NCI-H345 (cell line): Measurements from ENCODE around the gene ATOH8.

ENCODE experiments used
- DNase-seq: peaks from one replicate; lab custom pipeline; 2025; lab: John Stamatoyannopoulos, UW

Gene ATOH8

DNA sequence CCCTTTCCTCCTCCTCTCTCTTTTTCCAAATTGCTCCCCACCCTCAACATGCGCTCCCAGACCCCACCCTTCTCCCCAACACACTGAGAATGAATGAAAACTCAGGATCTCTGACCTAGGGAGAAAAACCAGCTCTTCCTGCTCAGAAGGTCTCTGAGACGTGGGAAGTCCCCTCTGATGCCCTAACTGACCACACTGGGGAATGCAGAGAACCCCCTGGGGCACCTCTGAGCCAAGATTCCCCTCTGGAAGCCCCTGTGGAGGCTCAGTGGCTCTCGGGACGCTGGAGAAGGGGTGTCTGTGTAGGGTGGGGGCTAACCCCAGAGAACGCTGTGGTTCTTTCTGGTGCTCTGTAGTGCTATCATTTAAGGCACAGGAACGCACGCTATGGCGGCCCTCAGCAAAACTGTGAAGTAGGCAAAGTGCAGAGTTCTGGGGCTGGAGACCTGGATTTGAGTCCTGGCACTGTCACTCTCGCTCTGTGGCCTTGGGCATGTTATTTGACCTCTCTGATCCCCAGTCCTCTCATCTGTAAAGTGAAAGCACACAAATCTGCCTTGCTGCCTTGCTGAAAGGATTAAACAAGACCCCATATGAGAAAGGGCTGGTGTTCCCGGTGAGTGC is 17.1 kb downstream of the ATOH8 start:
- DNase-seq = no peak

DNA sequence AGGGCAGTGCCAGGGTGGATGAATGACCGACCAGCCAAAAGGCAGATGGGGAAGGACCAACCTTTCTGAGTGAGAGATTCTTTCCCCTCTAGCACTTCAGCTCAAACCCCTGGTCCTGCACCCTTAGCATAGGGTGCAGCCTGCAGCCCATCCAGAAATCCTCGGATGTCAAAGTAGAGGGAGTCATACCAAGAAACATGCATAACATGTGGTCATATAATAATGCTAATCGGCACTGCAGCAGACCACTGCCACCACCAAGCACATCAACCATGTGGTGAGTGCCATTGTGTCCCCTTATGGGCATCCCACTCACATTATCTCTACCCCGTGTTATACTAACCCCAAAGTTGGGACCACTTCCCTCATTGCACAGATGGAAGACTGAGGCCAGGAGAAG is 17.7 kb downstream of the ATOH8 start:
- no peak for DNase-seq

DNA sequence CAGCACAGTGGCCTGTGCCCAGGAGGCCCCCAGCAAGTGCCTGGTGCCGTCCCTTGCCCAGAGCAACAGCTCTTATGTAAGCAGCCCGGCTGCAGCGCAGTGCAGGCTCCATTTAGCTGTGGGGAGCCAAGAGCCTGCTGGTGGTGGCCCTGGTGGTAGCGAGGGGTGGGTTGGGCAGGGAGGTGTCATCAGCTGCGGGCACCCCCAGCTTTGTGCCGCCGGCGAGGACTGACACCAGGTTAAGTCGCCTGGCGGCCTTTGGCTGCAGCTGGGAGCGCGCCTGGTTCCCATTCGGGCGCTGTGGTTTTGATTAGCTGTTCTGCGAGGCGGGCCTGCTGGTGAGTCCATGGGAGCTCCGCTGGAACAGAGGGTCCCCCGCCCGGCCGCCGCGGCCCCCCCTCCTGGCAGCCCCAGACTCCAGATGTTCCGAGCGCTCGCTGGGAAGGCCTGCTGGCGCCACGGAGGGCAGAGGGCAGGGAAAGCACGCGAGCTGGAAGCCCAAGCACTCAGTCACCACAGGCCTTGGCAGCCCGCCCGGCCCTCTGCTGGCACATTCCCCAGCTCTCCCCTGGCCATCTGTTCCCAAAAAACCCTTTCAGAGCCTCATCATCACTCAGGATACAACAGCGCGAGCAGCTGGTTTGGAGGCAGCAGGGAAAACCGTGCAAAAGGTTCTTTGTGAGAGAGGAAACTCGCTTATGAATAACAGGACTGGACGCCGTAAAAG is 18.4 kb downstream of the ATOH8 start:
- DNase-seq = peak; percentile 97

DNA sequence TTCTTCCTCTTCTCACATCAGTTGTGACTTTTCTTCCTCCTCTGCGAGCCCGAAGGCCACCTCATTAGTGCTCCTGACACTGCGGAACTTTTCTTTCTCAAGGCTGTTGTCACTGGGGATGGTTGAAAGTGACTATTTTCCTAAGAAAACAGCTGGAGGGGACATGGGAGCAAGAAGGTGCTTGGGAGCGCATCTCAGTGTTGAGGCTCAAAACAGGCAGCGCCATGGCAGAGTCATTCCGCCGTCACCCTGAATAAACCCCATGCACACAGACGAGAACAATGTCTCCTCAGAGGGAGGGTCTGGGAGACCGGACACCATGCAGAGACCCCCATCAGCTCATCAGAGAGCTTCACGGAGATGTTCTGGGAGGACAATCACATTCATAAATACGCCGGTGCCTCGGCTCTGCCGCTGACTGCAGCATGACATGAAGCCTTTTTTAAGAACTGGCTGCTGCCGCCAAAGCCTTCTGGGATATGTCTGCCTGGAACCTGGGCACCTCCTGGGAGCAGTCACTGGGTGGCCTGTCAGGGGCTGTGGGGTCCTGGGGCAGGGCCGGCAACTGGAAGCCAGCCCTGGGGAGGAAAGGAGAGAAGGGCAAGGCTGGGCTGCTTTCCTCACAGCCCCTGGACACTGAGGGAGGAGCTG is 19.2 kb downstream of the ATOH8 start:
- DNase-seq = no peak

DNA sequence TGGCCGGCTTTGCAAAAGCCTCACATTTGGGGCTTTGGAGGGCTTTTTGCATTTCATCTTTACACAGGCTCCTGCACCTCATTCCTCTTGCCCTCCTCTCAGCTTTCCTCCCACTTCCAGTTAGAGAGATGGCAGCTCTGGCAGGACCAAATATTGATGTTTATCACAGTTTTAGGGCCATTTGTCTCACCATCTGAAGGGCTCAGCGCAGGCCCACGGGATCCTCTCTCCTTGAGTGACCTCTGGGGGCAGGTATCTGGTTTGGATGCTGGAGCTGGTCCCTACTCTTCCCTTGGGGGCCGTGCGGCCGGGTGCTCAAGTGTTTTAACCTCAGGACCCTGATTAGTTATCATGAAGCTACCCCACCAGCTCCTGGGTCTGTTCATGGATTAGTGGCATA is 19.9 kb downstream of the ATOH8 start:
- no peak for DNase-seq

DNA sequence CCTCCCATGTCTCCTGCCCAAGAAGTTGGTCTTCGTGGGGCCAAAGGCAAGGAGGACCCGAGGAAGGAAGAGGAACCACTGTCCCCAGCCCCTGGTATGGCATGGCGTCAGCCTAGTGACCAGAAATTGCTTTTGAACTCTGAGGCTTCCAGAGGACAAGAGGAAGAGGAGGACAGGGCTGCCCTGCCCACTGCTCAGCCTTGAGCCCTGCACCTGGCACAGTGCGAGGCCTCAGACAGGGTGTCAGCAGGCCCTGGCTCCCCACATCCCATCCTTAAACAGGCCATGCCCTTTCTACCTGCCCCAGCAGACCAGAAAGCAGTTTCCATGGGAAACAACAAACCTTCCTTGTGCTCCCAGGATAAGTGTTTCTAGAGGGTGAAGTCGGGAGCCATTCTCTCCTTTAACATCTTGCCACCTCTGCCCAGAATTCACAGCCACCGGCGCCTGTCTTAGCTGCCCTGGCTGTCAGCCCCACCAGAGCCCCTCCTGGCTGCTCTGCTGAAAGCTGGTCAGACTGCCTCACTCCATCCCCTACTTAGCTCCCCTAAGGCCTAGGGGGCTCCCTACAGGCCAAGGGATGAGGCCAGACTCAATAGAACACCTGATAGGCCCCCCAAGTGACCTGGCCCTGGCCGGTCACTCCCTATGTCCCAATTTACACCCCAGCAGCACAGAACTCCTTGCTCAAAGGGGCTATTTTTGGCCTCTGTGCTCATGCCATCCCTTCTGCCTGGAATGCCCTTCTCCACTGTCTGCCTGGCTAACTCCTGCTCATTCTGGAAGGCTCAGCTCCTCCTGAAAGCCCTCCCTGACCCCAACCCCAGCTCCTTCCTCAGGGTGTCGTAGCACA is 20.6 kb downstream of the ATOH8 start:
- DNase-seq = no peak

DNA sequence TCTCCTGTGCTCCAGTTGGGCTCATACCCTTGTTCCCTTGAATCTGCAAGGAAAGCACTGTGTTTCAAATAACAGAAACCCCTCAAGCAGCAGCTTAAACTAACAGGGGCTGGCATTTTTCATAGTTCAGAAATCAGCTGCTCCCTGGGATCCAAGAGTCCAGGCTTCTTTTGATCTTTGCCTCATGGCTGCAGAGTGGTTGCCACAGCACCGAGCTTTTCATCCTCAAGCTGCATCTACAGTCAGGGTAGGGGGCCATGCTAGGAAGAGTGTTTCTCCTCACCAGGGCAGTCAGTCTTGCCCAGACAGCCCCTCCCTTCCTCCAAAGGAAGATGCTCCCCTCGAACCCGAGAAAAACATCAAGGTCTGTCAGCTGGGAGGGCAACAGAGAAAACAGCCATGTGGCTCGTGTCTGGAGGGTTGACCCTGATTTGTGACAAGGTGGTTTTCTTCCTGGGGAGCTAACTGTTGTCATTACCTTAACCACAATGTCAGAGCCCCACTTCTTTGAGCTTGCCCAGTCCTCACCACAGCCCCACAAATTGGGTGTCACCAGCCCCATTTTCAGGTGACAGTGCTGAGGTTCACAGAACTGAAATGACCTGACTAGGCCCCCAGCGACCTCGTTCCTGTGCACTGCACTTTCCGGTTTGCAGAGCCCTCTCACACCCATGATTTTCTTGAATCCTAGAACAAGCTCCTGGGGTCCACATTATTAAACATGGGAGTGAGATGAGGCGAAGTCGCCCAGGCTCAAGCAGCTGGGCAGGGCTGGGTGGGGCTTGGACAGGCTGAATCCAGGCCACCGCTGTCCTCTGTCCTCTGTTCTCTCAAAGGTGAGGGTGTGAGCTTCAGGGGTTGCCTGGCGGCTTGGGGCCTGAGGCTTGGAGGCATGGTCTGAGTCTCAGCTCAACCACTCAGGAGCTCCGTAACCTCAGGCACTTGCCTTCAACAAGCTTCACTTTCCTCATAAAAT is 21.9 kb downstream of the ATOH8 start:
- DNase-seq = no peak

DNA sequence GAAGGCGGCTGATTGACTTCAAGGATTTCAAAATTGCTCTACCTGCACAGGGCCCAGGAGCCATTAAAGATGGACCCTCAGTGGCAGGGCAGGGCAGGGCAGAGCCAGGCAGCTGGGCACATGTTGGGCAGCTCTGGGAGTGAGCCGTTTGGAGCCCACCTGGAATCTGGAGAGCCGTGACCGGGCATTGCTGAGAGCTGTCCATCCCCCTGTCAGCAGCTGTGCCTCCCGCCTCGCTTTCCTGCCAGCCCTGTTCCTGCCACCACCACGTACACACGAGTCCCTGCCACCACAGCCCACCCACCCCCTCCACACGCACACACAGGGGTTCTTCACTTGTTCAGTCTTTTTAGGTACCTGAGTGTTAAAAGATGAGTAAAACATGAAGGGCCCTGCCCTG is 22.9 kb downstream of the ATOH8 start:
- DNase-seq = no peak

DNA sequence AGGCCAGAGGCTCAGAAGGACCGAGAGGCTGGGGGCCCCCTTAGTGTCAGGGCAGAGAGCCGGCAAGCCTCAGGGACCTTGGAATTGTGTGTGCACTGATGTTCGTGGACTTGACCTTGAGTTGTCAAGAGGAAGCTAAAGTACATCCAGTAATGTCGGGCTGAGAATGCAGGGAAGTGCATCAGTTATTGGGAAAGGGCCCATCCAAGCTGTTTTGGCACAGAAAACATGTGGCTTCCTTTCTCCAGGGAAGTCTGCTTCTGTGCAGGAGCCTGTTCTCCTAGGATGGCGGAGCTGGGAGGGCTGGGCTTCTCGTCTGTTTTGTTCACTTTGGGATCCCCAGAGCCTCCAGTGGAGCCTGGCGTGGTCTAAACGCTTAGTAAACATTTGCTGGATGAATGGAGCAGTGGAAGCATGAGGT is 23.7 kb downstream of the ATOH8 start:
- DNase-seq = no peak

DNA sequence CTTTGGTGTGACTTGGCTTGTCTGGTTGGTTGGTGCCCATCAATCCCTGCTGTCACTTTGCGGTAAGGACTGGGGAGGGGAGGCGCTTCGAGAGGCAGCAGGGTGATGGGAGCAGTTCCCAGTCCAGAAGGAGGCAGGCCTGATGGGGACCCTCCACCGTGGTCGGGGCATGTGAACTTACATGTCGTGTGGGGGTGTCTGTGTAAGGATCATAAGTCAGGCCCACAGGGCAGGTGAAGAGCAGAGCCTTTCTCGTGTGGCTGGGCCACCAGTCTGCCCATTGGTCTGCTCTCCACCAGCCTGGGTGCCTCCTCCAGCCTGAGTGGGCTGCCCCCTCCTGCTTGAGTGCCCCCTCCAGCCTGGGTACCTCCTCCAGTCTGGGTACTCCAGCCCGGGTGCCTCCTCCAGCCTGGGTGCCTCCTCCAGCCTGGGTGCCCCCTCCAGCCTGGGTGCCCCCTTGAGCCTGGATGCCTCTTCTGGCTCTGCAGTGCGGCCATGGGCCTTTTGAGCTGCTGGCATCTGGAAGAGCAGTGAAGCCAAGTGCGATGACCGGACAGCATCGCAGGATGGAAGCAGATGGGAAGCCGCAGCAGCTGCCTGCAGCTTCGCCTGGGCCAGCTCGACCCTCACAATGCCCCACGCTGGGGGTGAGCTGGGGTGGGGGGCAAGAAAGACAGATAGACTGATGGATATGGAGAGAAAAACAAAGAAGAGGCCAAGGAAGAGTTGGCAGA is 25.0 kb downstream of the ATOH8 start:
- no peak for DNase-seq

DNA sequence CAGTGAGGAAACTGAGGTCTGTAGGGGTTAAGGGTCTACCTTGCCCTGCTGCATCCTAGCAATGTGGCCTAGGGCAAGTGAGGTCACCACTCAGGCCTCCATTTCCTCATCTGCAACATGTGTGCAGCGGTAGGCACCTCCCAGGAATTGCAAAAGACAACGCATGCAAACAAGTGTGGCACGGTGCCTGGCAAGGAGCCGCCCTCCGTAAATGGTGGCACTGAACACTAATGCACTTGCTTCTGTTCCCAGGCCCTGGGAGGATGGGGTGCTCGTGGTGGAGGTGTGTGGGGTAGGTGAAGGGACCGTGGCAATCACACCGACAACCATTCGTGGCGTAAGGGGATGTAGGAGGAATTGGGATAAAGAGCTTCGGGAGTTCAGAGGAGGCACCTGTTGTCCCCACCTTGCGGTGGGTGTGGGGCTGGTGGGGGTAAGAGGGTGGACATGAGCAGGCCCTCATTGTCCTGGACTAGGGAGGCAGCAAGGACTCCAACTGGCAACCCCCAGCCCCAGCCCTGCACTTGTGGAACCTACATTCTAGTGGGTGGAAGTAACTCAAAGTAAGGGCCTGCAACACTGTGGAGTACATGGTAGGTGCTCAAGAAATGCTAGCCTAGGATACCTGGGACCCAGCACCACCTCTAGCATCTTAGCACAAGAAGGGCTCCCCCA is 26.0 kb downstream of the ATOH8 start:
- DNase-seq = no peak

DNA sequence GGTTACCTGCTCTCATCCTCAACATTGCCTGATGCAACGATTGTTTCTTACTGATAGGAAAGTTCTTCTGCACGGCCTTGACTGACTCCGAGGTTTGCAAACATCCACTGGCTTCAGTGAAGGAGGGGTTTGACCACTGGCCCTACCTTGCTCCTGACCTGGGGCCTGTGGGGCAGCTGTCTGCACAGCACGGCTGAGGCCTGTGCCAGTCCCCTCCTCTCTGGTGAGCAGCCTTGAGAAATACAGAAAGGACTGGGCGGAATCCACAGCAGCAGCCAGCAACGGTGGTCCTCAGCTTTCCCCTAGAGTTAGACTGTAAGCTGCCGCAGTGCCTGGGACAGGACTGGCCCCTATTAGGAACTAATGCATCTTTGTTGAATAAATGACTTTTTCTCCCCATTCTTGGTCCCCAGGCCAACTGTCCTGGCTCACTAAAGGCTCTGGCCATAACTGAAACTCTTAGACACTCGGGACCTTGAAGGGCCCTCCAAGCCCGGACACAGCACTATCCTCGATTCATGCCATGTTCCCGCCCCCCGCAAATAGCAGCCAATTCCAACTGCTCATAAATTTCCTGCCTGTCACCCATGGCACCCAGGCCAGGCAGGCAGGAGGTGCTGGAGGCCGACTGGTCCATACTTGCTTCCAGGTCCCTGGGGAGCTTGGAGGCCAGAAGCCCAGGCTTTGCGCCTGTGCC is 26.7 kb downstream of the ATOH8 start:
- DNase-seq = no peak

DNA sequence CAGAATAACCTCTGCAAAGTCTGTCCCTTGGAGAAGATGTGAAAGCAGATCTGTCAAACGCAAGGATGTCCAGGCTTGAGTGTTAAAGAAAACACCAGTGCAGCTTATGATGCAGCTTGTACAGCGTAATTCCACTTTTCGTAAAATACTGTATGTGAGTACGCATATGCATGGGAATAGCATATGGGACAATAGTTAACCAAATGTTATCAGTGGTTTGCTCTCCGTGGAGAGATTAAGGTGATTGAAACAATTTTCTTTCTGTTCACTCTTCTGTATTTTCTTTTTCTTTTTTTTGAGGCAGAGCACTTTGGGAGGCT is 27.2 kb downstream of the ATOH8 start:
- DNase-seq = no peak

DNA sequence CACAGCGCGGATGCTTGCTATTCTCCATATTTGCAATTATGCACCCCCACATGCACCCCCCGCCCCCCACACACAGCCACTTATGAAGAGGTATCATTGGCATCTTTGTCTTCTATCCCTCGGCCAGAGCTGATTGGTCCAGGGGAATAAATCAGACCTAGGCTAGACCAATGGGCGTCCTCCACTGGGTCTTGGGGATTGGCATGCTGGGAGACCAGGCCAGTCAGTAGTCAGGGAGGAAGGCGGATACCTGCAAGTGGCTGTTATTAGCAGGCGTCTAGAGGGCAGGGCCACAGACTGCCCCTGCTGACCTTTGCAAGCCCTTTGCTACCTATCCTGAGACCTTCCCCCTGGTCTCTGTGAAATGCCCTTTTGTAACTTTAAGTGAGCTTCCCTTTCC is 30.0 kb downstream of the ATOH8 start:
- no peak for DNase-seq

DNA sequence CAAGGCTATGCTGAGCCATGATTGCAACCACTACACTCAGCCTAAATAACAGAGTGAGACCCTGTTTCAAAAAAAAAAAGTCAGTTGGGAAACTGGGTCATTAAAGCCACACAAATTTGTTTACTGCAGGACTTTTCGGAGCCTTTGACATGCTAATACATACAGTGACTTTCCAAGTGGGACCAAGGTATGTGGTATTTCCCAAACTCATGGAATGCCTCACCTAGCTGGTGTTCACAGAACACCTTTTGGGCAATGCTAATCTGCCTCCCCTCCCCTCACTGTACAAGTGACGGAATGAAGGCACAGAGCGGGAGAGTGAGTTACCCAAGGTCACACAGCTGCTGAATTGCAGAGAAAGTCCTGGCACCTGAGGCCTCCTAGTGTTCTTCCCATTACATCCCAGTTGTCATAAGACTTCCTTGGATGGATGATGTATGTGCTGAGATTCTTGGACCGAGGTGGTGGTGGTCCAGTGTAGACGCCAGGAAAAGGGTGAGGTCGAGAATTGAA is 30.7 kb downstream of the ATOH8 start:
- no peak for DNase-seq

DNA sequence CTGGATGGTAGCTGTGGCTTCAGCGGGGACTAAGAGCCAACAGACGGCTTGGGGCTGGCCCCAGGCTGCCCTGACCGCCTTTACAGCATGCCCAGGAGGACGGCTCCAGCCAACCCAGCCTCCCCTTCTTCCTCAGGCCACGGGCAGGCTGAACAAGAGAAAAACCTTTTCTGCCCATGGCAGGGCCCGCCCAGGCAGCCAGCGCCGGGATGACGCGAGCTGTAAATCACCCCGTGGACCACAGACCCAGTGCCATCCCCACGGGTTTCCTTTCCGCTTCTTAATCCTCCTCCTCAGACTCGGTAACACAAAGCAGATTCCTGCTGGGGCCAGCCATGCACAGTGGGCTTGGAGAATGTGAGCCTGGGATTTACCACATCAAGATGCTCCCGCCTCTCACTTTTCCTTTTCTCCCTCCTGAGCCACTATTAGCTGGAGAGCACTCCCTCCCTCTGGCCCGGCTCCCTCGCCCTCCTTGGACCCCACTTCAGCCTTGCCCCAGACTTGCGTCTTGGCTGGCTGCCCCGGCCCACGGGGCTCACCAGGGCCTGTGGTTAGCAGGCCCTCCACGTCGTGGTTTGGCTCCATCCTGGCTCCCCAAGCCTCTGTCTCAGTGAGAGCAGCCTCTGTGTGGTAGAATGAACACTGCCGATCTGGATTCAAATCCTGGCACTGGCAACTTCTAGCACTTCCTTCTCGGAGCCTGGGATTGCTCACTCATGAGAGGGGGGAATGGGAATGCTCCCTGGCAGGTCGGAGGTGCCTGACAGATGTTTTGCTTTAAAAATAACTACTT is 31.4 kb downstream of the ATOH8 start:
- no peak for DNase-seq

DNA sequence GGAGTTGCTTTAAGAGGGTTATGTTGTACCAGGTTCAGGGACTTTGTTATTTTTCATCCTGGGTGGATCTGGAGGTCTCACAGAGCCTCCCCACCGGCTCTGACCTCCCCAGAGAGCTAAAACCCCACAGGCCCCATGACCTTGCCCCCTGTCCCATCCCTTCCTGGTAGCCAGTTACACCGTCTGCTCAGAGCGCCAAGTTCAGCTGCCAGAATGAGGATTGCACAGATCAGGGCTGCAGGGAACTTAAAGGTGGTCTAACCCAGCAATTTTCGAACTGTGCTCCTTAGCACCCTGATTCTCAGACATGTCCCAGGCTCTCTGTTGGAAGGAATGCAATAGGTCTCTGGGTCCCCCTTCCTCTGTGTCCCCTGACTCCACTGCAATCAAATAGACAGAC is 32.1 kb downstream of the ATOH8 start:
- DNase-seq = no peak

DNA sequence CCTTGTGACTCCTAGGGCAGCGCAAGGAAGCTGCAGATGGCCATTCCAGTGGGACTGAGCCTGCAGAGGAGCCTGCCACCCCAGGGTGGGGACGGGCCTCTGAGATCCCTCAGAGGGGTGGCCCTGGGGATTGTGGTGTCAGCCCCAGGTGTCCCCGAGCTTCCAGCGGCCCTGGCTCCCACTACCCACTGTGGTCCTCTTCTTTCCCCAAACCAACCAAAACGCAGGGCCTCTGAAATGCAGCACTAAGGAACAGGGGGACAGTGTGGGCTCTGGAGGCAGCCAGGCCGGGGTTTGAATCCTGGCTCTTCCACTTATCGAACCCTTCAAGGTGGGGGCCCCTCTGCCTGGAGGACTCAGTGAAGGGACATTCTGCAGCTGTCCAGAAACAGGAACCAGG is 32.7 kb downstream of the ATOH8 start:
- no peak for DNase-seq

DNA sequence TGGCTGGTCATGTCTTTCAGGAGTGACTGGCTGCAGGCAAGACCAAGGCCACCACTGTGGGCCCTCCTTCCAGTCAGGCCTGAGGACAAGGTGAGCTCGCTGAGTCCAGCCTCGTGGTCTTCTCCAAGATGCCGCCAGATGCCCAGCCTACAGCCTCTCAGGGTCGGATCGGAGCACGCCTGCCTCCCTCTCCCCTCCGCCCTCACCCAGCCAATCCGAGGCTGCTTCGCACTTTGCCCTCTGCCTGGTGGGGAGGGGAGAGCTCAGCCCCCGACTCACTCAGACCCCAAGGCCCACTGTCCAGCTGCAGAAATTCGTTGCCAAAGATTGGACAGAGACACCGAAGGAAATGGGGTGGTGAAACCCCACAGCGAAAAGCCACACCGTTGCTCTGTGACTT is 33.1 kb downstream of the ATOH8 start:
- DNase-seq = no peak
